Dermis blood vessel endothelial cell (primary cell): ENCODE data around the gene IRF2. TPM values are rescaled to one million over a fixed set of nuclear protein-coding genes. Genes with fewer than 3 reads are reported as not detected.
"Not testable (repeated sequence)": the region's sequence is repeated elsewhere in the genome, so short reads cannot be mapped to it uniquely, and the experiment has no call there.

Experiments
- DNase-seq: peaks from one replicate; pipeline ENCODE4 v3.0.0; 2010
- total RNA-seq: library from RNA; depleted of rRNA; stranded (reverse); fragments of >200 nt; gene quantifications from 2 replicates; pipeline ENCODE4 v1.2.3, GENCODE V29; 2014

IRF2 gene
- total RNA-seq, 1 donor from 2014 or later, result 27.4 TPM

DNA sequence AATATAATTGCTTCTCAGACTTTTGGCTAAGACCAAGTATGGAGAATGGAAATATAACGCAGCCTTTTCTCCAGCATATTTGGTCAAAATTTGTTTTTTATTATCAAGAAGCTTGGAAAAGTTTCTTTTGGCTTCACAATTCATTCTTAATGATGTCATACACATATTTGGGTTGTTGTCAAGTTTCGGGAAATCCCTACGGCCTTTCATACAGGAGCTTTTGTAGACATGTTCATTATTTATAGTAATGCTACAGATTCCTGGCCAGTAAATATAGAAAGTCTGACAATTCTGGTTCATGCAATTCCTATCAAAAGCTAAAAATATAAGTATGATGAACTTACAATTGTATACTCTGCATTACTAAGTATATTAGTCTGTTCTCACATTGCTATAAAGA, 112.9 kb downstream of the IRF2 start:
- no peak for DNase-seq

DNA sequence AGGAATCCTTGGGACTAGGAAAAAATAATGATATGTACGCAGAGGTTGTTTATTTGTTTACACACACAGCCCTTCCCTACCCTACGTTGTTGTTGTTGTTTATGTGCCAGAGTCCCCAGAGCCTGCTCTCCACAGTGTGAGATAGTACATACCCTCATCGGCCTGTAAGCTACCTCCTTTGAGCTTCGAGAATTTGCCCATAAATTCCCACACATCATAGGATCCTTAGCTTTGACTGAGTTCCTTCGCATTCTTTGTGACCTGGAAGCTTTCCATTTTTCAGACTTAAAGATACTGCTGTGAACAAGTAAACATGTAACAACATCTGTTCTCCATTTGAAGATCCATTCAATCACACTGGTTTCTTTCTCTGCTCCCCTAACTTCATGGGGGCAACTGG, 114.5 kb downstream of the IRF2 start:
- DNase-seq, result no peak

DNA sequence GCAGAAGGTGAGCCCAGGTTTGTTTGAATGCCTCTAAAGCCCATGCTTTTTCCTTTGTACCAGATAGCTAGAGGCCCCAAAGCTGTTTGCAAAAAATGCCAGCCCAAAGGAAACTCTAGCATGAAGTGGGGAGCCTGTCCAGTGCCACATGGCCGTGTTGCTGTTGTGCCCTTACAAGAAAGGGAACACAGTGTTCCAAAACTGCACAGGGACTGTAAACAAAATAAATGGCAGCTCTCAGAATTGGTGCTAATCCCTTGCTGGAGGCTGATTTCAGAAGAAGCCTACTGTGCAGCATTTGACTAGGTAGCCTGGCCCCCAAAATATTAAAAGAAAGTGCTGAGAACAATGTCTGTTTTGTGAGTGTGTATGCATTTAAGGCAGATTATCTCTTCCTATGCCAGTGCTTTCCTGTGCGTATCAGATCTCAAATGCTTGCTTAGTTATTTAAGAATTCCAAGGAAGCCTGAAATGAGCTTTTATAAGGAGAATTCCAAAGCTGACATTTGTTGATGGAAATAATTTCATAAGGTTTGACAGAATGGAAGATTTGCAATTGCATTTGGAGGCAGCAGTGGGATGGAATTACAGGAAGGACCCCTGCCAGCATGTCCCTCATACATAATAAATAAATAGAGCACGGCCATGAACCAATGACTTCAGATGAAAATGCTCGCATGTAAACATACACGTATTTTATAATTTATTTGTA, 115.7 kb downstream of the IRF2 start:
- no peak for DNase-seq

DNA sequence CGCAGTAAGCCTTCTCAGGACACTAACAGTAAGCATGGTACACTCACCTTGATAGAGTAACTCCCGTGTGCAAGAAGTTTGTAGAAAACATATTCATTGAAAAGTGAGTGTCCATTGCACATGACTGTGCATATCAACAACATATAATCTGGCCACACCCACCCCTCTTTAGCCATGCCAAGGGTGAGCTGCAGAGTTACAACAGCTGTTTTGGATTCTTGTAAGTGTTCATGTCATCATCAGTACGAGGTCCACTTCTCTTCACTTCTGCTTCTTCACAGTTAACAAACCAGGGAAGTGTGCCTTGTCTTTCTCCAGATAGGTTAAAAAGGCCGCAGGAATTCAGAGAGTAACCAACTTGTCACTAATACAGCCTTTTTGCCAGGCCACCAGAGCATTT, 116.6 kb downstream of the IRF2 start:
- DNase-seq, result no peak

DNA sequence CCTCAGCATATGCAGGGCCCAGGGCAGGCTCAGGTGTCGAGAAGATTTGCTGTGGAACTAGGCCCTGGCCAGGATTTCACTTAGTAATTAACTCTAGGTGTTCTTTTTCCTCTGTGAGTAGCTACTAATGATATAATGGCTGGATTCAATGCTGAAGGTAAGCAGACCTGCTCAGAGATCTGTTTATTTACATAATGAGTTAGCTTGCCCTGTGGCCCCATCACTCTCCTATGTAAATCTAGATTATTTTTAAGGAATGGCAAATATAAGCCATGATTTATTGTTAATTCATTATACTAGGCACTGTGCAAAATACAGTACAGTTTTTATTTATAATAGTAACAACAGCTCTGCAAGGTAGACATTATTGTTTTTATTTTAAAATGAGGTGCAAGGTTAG, 117.2 kb downstream of the IRF2 start:
- DNase-seq, result no peak

DNA sequence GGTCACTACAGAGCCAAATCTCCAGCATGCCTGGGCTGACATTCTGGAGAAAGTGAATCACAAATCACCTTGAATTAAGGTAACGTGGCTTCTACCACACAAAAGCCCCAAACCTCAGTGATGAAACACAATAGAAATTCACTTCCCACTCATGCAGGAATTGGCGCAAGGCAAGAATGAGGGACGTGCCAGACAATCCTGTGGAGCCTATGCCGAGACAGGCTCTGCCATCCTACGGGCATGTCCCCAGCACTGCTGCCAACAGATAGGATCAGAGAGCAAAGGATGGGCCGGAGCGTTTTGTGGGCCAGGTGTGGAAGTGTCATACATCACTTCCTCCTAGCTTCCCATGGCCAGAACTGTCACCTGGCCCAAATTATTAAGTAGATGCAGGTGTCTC, 118.0 kb downstream of the IRF2 start:
- no peak for DNase-seq

DNA sequence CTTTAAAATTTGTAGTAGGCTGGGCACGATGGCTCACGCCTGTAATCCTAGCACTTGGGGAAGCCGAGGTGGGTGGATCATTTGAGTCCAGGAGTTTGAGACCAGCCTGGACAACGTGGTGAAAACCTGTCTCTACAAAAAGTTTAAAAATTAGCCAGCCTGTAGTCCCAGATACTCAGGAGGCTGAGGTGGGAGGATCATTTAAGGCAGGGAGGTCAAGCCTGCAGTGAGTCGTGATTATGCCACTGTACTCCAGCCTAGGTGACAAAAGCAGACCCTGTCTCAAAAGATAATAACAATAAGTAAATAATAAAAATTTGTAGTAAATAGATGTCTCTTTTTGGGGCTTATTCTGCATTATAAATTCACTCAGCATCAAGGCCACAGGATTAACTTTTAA, 118.5 kb downstream of the IRF2 start:
- DNase-seq, result no peak

DNA sequence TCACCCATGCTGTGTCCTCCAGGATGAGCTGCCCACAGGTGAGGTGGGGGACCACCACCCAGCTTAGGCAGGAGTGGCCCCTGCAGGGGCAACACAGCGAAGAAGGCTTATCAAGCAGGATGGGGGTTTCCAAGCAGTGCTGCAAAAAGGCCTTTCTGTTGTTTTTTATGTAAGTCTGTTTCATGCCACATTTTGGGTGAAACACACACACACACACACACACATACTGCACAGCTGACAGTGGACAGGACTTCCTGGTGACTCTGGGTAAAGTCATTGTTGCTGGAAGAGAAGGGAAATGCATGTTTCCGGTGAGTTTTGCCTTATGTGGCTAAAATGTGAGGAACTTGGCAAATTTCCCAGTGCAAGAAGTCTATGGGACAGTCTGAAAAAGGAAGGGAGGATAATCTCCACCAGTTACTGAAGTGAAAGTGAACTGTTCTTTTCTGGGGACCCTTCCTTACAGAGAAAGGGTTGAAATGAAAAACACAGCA, 119.2 kb downstream of the IRF2 start:
- peak; percentile 100 for DNase-seq

DNA sequence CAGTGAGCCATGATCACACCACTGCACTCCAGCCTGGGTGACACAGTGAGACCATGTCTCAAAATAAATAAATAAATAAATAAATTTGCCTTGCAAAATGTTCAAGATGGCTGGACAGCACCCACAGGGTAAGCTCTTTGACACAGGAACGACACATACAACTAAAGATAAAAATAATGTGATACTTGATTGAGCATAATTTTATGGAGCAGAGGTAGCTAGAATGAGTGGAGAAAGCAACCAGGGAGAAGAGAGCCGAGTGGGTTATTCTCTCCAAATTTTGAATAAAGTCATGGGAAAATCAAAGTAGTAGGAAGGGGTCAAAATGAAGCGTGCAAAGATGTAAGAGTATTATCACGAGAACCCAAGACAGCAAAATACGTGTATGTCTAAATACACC, 121.5 kb downstream of the IRF2 start:
- no peak for DNase-seq

DNA sequence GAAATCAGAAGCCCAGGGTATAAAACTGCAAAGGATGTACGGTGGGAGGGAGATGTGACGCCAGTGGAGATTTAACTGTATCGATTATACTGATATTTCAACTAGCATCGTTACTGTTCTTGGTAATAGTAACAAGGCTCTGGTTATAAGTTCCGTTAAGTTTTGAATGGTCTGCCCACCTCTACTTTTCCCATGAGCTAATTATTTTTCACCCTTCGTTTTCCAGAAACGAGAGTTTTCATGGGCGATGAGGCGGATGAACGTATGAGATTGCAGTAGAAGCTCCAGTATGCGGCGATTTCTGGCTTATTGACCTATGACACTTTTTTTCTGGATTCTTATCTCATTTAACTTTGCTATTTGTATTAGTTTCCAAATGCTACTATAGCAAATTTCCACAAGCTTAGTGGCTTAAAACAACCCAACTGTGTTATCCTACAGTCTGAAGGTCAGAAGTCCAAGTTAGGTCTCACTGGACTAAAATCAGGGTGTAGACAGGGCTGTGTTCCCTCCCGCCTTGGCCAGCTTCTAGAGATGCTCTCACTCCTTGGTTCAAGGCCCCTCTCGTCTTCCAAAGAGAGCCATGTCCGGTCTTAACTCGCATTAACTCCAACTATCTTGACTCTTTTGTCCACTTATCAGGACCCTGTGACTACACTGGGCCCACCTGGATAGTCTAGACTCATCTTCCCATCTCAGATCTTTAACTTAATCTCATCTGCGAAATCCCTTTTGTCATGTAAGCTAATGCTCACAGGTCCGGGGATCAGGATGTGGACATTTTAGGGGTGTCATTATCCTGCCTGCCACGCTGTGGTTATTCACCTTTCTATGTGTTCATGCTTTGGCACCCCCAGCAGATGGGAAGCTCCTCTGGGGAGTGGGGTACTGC, 122.5 kb downstream of the IRF2 start:
- no peak for DNase-seq

DNA sequence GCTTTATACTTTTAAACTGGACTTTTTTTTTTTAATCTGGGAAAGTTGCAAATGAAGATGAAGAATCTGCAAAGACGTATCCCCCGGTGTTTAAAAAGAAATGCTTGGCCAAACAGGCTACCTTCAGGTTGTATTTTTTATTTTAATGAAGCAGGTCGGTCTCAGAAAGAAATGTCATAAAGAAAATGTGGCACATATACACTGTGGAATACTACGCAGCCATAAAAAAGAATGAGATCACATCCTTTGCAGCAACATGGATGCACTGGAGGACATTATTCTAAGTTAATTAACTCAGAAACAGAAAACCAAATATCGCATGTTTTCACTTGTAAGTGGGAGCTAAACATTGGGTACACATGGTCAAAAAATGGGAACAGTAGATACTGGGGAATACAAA, 123.4 kb downstream of the IRF2 start:
- no peak for DNase-seq

DNA sequence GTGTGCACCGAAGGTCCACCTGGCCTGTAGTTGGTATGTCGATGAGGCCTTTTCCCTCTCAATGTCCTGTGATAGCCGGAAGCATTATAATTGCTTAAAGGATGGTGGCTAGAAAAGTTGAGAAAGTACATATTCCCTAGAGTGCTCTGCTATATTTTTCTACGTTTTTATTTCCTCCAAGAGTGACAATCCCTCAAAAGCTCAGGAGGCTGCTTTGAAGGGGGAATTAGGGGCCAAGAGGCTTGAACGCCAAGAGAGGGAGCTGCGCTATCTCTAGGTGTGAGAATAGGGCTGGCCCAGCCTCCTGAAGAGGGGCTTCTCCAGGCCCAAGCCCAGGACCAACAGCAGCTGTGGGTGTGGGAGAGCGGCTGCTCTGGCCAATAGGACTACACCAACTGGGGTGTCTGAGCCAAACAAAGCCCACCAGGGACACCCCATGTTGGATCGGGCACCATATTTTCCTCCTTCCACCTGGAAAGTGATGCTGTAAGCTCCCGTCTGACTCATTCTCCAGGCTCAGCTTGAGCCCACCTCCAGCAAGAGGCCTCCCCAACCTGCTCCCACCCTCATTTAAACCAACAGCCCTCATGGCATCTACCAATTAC, 124.0 kb downstream of the IRF2 start:
- DNase-seq, result no peak

DNA sequence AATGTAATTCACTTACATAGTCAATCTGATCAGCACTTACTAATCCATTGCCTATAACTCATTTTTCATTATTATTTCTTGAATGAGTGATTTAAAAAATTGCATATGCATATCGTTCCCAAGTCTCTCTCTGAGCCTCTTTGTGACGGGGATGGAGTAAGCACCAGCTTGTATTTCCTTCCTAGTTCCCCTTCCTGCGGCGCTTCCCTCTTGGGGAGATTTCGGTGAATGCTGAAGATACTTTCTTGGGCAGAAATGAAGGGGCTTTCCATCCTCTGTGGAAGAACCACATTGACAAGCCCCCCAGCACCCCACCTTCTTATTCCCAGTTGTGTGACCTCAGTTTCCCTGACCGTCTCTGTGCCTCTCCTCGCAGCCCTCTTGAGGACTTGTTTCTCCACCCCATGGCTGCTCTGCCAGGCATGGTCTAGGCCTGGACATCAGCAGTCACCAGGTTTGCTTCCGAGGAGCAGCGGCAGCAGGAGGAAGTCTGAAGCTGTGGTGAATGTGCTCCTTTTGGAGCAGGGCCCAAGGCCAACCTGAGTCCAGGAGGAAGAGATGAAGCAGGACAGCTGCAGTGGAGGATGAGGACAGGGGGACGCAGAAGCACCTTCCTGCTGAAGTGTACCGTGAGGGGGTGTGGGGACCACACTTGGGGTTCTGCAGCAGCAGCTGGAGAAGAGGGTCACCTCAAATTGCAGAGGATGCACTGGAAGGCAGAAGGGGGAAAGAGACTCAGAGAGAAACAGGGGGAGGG, 124.9 kb downstream of the IRF2 start:
- DNase-seq, result no peak

DNA sequence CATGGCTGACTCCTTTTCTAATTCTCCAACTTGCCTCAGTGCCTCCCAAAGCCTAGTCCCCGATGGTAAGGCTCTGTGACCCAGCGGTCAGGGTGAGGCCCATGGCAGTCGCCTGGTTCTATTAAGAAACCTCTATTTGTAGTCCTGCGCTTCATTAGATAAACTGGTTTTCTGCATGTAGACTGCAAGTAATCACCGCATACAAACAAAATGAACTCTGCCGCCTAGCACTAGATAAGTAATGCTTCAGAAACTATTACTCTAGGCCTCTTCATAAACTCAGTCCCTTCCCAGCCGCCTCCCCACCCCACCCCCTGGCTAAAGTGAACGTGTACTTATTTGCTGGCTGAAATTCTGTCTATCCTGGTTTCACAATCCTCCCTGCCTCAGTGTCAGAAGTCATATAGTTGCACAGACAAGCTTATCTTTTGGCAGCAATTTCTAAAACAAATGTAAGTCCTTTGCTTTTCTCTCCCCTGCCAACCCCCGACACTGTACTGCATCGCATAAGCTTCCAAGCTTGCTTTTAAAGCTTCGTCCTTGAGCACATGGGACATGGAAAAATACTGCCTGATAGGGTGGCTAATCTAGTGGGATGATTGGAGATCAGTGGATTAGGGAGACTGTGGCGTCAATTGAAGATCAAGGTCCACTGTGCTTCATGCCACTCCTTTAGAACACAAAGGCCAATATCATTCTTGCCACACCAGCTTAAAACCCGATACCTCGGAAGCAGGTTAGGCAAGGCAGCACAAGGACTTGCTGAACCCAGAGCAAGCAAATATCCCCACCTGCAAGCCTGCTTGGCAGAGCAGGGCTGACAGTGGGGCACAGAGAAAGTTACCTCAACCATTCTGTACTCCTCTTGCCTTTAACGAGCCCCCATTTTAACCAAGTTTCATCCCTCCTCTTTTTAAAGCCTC, 125.8 kb downstream of the IRF2 start:
- DNase-seq, result no peak

DNA sequence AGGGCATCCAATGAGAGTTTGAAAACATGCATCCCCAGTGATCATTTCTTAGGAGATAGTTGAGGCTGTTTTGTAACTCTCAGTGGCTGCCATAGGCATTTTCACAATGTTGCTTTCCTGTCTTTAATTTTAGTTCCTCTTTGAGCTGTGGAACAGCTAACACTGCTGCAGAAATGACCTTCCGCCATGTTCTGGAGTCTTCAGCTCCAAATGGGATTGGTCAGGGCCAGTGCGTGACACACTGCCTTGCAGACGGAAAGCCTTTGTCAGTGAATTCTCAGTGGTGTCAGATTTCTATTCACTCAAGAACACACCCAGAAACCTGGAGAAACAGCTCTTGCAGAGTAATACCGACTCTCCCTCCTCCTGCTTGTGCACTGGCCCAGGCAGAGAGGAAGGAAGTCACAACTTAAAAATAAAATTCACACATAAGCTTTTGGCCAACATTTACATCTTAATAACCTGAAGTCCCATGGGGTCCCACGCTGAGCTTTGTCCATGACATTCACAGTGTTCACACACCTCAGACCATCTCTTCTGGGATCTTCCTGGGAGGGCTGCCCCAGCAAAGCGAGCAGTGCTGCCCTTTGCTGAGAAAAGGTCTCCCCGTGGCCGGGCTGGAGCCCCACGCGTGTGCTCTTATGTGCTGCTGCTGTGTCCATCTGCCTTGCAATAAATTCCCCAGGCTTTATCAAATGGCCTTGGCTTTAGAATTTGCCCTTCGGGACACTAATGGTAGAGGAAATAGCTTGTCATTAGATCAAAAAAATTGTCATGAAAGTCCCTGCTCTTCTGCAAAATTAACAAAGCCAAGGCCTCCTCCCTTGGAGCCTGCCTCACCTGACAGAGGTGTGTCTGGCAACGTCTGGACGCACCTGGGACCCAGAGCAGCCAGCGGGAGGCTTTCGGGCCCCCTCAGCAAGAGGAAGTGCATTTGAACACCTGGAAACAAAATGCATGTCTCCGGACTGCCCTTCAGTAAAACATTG, 126.8 kb downstream of the IRF2 start:
- peak; percentile 53 for DNase-seq

DNA sequence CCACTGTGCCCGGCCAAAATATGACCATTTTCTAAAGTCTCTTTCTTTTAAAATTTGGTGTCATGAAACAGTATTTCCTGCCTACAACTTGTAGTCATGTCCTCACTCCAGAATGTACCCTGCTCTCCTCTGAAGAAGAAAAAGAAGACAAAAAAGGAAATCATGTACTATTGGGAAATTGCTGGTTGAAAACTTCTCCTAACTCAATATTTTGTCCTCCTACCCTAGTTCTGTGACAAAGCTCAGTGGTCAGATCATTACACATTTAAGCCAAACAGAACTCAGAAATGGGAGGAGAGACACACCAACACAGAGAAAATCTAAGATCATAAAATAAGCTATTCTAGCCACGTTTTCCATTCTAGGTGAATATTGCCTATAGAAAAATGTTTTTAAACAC, 127.7 kb downstream of the IRF2 start:
- no peak for DNase-seq

DNA sequence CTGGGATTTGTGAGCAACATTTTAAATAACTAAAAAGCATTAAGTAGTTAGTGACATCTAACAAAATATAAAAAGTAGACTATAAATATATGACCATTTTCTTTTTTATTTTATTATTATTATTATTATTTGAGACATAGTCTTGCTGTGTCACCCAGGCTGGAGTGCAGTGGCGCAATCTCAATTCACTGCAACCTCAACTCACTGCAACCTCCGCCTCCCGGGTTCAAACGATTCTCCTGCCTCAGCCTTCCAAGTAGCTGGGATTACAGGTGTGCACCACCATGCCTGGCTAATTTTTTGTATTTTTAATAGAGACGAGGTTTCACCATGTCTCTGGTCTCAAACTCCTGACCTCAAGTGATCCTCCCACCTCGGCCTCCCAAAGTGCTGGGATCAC, 128.1 kb downstream of the IRF2 start:
- not testable (repeated sequence) for DNase-seq

DNA sequence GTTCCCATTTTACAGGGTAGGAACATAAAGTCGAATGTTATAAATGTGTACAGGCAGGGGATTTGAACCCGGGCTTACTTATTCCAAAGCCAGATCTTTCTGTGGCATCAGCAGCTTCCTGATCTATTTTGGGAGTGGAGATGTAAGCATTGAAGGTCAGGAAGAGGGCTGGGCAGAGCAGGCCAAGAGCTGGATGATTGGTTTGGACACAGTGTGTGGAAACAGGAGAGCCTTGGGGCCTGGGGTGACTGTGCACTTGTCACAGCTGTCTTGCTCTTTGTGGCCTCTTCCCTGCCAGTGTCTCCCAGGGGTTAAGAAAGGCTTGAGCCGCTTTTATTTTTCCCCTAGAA, 128.8 kb downstream of the IRF2 start:
- no peak for DNase-seq

DNA sequence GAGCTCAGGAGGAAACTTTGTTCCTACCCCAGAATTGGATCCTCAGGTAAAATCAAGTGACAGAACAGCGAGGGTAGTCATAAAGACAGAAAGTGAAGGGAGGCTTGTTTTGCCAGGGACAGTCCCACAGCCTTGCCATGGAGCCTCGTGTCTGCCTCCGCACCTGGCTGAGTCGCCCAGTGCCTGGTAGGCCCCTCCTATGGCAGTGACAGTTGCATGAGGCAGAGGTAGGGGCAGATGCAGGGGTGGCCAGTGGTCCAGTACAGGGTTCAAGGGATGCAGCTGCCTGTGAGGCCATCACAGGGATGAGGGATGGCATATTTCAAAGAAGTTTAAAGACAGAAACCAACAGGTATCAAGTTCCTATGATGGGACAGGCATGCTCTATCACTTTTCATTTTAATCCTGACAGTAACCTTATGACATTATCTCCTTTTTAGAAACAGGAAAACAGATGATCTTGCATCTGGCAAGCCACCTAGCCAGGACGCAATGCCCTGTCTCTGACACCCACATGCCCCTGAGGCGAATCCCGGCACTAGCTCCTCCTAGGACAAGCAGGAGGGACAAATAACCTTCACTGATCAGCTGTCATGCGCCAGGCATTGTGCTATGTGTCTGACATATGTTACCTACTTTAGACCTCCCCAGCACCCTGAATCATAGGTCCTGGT, 129.3 kb downstream of the IRF2 start:
- no peak for DNase-seq

DNA sequence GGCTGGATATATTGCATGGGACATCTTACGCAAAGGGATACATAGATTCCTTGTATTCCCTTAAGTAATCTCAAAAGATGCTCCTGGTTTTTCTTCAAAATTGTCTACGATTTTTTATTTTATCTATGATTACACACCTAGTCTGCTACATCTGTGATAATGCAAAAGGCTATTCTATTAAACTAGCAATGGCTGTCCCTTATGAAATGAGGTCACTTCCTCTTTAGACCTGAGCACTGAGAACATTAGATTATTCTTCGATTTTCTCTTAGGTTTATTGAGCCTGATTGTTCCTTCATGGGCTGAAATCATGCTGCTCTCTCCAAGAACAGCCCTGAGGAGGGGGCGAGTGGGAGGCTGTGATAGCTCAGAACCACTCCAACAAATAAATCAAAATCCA, 129.9 kb downstream of the IRF2 start:
- DNase-seq, result no peak
